Vagina (tissue), 2 donors: Measurements from ENCODE around the gene ZFPL1. TPM values are rescaled to one million over a fixed set of nuclear protein-coding genes. Genes with fewer than 3 reads are reported as not detected.
A peak's percentile ranks its signal among the peaks of the same experiment; 100 is the strongest.

Source experiments
- DNase-seq, 2 donors: peaks; one replicate each; pipeline ENCODE4 v3.0.0-alpha.2; 2017; ENCODE audit errors: extremely low spot score in 2 of 2
- H3K27ac ChIP-seq: fragments of 200-600 bp; sonication (generic); one replicate; pipeline ENCODE4 v1.5.1; 2019
- H3K27me3 ChIP-seq: fragments of 200-600 bp; sonication (generic); one replicate; pipeline ENCODE4 v1.5.1; 2019
- H3K36me3 ChIP-seq, 2 donors: fragments of 200-600 bp; sonication (generic); one replicate each; pipeline ENCODE4 v1.5.1; 2017 to 2019
- H3K4me1 ChIP-seq: fragments of 200-600 bp; sonication (generic); one replicate; pipeline ENCODE4 v1.5.1; 2019
- H3K4me3 ChIP-seq, 2 donors: fragments of 200-600 bp; sonication (generic); 1 replicate in 1 of 2; 2 replicates in 1 of 2; pipeline ENCODE4 v1.5.1; 2016 to 2019
- H3K9me3 ChIP-seq: fragments of 200-600 bp; sonication (generic); one replicate; pipeline ENCODE4 v1.5.1; 2019
- POLR2A ChIP-seq, 2 donors: fragments of 450-650 bp; IDR thresholded peaks; one replicate each; pipeline ENCODE4 v1.6.1; 2017; ENCODE audit warnings: antibody characterized with exemption in 2 of 2, mild to moderate bottlenecking in 2 of 2, moderate library complexity in 2 of 2
- POLR2AphosphoS5 ChIP-seq, 2 donors: sonication (generic); formaldehyde crosslinking; IDR thresholded peaks; one replicate each; pipeline ENCODE4 v1.9.0; 2017; ENCODE audit warnings: antibody characterized with exemption in 2 of 2, mild to moderate bottlenecking in 2 of 2, low read depth in 1 of 2; ENCODE audit not compliant: insufficient read depth in 1 of 2
- intact Hi-C: fragments of 100-400 bp; cut with DNase I; formaldehyde crosslinking; loops from one replicate; pipeline ENCODE4 v1.15.1; 2023
- total RNA-seq: library from RNA; depleted of rRNA; stranded (reverse); fragments of >200 nt; gene quantifications from one replicate; pipeline ENCODE4 v1.2.3, GENCODE V29; 2016
- TF ChIP-seq, protein P1 (sequence below), 3 experiments: fragments of 450-650 bp in 2 of 3; fragments of 200-600 bp in 1 of 3; sonication (generic) in 1 of 3; IDR thresholded peaks; one replicate each; pipeline ENCODE4 v1.5.1; 2017 to 2019; ENCODE audit warnings: antibody characterized with exemption in 3 of 3, mild to moderate bottlenecking in 2 of 3, moderate library complexity in 2 of 3

The ZFPL1 gene
- total RNA-seq, 1 donor from 2014 or later: 50.8 TPM

DNA sequence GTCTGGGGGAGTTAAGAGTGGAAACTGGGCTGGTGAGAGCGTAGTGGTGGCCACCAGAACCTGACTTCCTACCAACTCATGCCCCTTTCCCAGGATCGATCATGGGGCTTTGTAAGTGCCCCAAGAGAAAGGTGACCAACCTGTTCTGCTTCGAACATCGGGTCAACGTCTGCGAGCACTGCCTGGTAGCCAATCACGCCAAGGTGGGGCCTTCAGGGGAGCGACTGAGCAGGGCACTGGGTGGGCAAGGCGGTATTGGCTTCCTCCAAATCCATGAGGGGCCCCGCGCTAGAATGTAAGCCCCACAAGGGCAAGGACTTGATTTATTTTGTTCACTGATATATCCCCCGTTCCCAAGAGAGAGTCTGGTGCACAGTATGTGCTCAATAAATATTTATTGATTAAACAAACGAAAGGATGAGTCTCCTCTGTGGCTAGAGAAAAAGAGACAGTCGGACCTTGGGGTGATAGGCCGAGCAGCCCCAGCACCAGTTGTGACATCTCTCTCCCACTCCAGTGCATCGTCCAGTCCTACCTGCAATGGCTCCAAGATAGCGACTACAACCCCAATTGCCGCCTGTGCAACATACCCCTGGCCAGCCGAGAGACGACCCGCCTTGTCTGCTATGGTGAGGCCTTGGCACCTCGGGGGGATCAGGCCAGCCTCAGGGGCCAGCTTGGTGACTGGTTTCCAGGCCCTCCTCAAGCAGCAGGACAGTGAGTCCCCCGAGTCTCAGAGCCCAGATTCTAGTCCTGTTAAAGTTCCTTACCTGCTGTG lies 765 bp downstream of the ZFPL1 start:
- Histone ChIP-seq H3K36me3 (peaks cover 0 to 17% of the 10 kb centered on the region in 2 donors), H3K4me3 (peak overlapping the region; percentile 59 to 77), H3K27ac (peak overlapping the region; percentile 87), H3K27me3 (no peaks in the 10 kb centered on the region), H3K4me1 (peaks cover 18% of the 10 kb centered on the region), H3K9me3 (no peaks in the 10 kb centered on the region)
- TF ChIP-seq, protein P1, sequence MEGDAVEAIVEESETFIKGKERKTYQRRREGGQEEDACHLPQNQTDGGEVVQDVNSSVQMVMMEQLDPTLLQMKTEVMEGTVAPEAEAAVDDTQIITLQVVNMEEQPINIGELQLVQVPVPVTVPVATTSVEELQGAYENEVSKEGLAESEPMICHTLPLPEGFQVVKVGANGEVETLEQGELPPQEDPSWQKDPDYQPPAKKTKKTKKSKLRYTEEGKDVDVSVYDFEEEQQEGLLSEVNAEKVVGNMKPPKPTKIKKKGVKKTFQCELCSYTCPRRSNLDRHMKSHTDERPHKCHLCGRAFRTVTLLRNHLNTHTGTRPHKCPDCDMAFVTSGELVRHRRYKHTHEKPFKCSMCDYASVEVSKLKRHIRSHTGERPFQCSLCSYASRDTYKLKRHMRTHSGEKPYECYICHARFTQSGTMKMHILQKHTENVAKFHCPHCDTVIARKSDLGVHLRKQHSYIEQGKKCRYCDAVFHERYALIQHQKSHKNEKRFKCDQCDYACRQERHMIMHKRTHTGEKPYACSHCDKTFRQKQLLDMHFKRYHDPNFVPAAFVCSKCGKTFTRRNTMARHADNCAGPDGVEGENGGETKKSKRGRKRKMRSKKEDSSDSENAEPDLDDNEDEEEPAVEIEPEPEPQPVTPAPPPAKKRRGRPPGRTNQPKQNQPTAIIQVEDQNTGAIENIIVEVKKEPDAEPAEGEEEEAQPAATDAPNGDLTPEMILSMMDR (IDR thresholded peaks at IDR 0.05): no peak
- TF ChIP-seq POLR2AphosphoS5 (IDR thresholded peaks at IDR 0.05; ENCODE audit: insufficient read depth in 1 of 2, low read depth in 1 of 2) (no peak), POLR2A (IDR thresholded peaks at IDR 0.05) (no peak)
- intact Hi-C loops: no loop called here
- no peak for DNase-seq

- no peak for DNase-seq
- TF ChIP-seq POLR2A (IDR thresholded peaks at IDR 0.05) (no peak), POLR2AphosphoS5 (IDR thresholded peaks at IDR 0.05; ENCODE audit: insufficient read depth in 1 of 2, low read depth in 1 of 2) (no peak)
- TF ChIP-seq, protein P1 (IDR thresholded peaks at IDR 0.05): no peak
- H3K27me3 ChIP-seq: no peaks in the 10 kb centered on the region
- no peak overlapping the region for H3K4me3 ChIP-seq
- H3K27ac ChIP-seq: no peak overlapping the region
- H3K4me1 ChIP-seq: peaks cover 18% of the 10 kb centered on the region
- peaks cover 0 to 17% of the 10 kb centered on the region in 2 donors for H3K36me3 ChIP-seq
- intact Hi-C loops: no loop called here
- H3K9me3 ChIP-seq: no peaks in the 10 kb centered on the region
These were observed 1.4 kb downstream of the ZFPL1 start for GRCh38 chr11:65085446-65085845.

DNA sequence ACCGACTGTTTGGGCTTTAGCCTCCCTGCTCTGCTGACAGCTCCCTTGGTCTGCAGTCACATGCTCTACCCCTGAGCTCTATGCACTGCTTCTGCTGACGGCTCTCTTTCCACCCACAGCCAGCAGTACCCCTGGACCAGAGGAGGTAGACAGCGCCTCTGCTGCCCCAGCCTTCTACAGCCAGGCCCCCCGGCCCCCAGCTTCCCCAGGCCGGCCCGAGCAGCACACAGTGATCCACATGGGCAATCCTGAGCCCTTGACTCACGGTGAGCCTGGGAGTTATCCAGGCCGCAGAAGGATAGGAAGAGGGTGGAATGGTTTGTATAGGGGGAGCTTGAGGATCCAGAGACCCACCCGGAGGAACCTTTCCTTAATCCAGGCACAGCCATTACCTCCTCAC lies 2.8 kb downstream of the ZFPL1 start:
- no peak for DNase-seq
- no peak overlapping the region for H3K4me3 ChIP-seq
- no peaks in the 10 kb centered on the region for H3K9me3 ChIP-seq
- TF ChIP-seq POLR2AphosphoS5 (IDR thresholded peaks at IDR 0.05; ENCODE audit: insufficient read depth in 1 of 2, low read depth in 1 of 2) (no peak), POLR2A (IDR thresholded peaks at IDR 0.05) (no peak)
- TF ChIP-seq, protein P1 (IDR thresholded peaks at IDR 0.05): no peak
- intact Hi-C loops: no loop called here
- no peak overlapping the region for H3K27ac ChIP-seq
- H3K4me1 ChIP-seq: peaks cover 18% of the 10 kb centered on the region
- H3K27me3 ChIP-seq: no peaks in the 10 kb centered on the region
- H3K36me3 ChIP-seq: peaks cover 0 to 17% of the 10 kb centered on the region in 2 donors

DNA sequence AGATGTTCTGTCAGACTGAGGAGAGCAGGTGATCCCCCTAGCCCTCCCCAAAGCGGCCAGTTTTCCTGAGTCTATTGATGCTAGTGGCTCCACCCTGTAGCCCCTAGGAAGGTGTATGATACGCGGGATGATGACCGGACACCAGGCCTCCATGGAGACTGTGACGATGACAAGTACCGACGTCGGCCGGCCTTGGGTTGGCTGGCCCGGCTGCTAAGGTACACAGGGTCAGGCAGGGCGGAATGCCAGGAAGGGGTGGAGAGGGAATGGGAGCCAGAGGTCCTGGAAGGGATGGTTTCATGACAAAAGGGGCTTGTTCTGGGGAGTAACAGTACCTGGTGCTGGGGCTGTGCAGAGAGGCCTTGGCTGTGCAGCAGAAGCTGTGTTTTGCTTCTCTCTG lies 3.2 kb downstream of the ZFPL1 start:
- TF ChIP-seq, protein P1 (IDR thresholded peaks at IDR 0.05): no peak
- TF ChIP-seq POLR2A (IDR thresholded peaks at IDR 0.05) (no peak), POLR2AphosphoS5 (IDR thresholded peaks at IDR 0.05; ENCODE audit: insufficient read depth in 1 of 2, low read depth in 1 of 2) (no peak)
- no peaks in the 10 kb centered on the region for H3K9me3 ChIP-seq
- H3K4me3 ChIP-seq: no peak overlapping the region
- H3K4me1 ChIP-seq: peaks cover 18% of the 10 kb centered on the region
- H3K36me3 ChIP-seq: peaks cover 0 to 17% of the 10 kb centered on the region in 2 donors
- H3K27me3 ChIP-seq: no peaks in the 10 kb centered on the region
- intact Hi-C loops: no loop called here
- no peak for DNase-seq
- H3K27ac ChIP-seq: no peak overlapping the region

- no peaks in the 10 kb centered on the region for H3K9me3 ChIP-seq
- H3K27ac ChIP-seq: no peak overlapping the region
- intact Hi-C loops: no loop called here
- peaks cover 0 to 17% of the 10 kb centered on the region in 2 donors for H3K36me3 ChIP-seq
- no peak overlapping the region for H3K4me3 ChIP-seq
- peaks cover 18% of the 10 kb centered on the region for H3K4me1 ChIP-seq
- DNase-seq: no peak
- TF ChIP-seq, protein P1 (IDR thresholded peaks at IDR 0.05): no peak
- no peak for TF ChIP-seq POLR2A (IDR thresholded peaks at IDR 0.05)
- no peak for TF ChIP-seq POLR2AphosphoS5 (IDR thresholded peaks at IDR 0.05; ENCODE audit: insufficient read depth in 1 of 2, low read depth in 1 of 2)
- H3K27me3 ChIP-seq: no peaks in the 10 kb centered on the region
These were observed 3.8 kb downstream of the ZFPL1 start for GRCh38 chr11:65087827-65088226.
